Islet of Langerhans (tissue), 1 donor: ENCODE data around the gene GSTP1.
"Not testable (repeated sequence)": the region's sequence is repeated elsewhere in the genome, so short reads cannot be mapped to it uniquely, and the experiment has no call there.

Experiments
- FAIRE-seq: peaks from one replicate; lab custom pipeline; 2011; peaks lifted over from hg19 to GRCh38; lab: Jason Lieb, UNC

The GSTP1 gene

GRCh38 chr11:67563705-67564114 lies 19.9 kb upstream of the GSTP1 start:
- FAIRE-seq, result not testable (repeated sequence)

- FAIRE-seq, result no peak
Measured at GRCh38 chr11:67564230-67564629, 19.4 kb upstream of the GSTP1 start.

- no peak for FAIRE-seq
Measured at GRCh38 chr11:67571443-67571842, 12.2 kb upstream of the GSTP1 start.

- FAIRE-seq, result no peak
Measured at GRCh38 chr11:67572305-67572704, 11.3 kb upstream of the GSTP1 start.

GRCh38 chr11:67572747-67573419 lies 10.7 kb upstream of the GSTP1 start:
- FAIRE-seq, result no peak

GRCh38 chr11:67574938-67575337 lies 8.7 kb upstream of the GSTP1 start:
- FAIRE-seq, result no peak

GRCh38 chr11:67576735-67577475 lies 6.7 kb upstream of the GSTP1 start:
- no peak for FAIRE-seq

- FAIRE-seq, result no peak
Measured at GRCh38 chr11:67577951-67578350, 5.7 kb upstream of the GSTP1 start.

GRCh38 chr11:67581469-67581868 lies 2.1 kb upstream of the GSTP1 start:
- FAIRE-seq, result no peak

GRCh38 chr11:67582011-67582410 lies 1.6 kb upstream of the GSTP1 start:
- FAIRE-seq, result no peak

- no peak for FAIRE-seq
Measured at GRCh38 chr11:67584205-67584880, 731 bp downstream of the GSTP1 start.

- FAIRE-seq, result no peak
Measured at GRCh38 chr11:67584881-67585873, 1.6 kb downstream of the GSTP1 start.

GRCh38 chr11:67585911-67586310 lies 2.3 kb downstream of the GSTP1 start:
- no peak for FAIRE-seq

GRCh38 chr11:67586568-67587250 lies 3.1 kb downstream of the GSTP1 start:
- FAIRE-seq, result no peak

GRCh38 chr11:67588136-67588503 lies 4.5 kb downstream of the GSTP1 start:
- FAIRE-seq, result no peak

- FAIRE-seq, result not testable (repeated sequence)
Measured at GRCh38 chr11:67588899-67589415, 5.3 kb downstream of the GSTP1 start.

GRCh38 chr11:67592880-67593564 lies 9.4 kb downstream of the GSTP1 start:
- no peak for FAIRE-seq

- FAIRE-seq, result no peak
Measured at GRCh38 chr11:67593565-67593905, 9.9 kb downstream of the GSTP1 start.

GRCh38 chr11:67594480-67594879 lies 10.9 kb downstream of the GSTP1 start:
- FAIRE-seq, result no peak

GRCh38 chr11:67596753-67597300 lies 13.2 kb downstream of the GSTP1 start:
- no peak for FAIRE-seq
